HG03025 (cell line): ENCODE measurements around the gene HELQ.

Source experiments
- ATAC-seq: cut with Tn5 transposase; IDR thresholded peaks from one replicate; pipeline ENCODE4 v1.9.1; 2021; ENCODE audit warnings: mild to moderate bottlenecking, moderate library complexity; ENCODE audit not compliant: unreplicated experiment, low FRiP score

The HELQ gene

GRCh38 chr4:83372931-83373330, 82.7 kb downstream of the HELQ start:
- no peak for ATAC-seq

- no peak for ATAC-seq
Observed at GRCh38 chr4:83371936-83372335, 83.7 kb downstream of the HELQ start.

GRCh38 chr4:83371235-83371634, 84.4 kb downstream of the HELQ start:
- ATAC-seq = no peak

GRCh38 chr4:83370640-83370906, 85.0 kb downstream of the HELQ start:
- ATAC-seq = no peak

GRCh38 chr4:83369831-83370639, 85.6 kb downstream of the HELQ start:
- no peak for ATAC-seq

GRCh38 chr4:83364312-83364711, 91.3 kb downstream of the HELQ start:
- no peak for ATAC-seq

- ATAC-seq = no peak
Observed at GRCh38 chr4:83362492-83363329, 92.9 kb downstream of the HELQ start.

- ATAC-seq = no peak
Observed at GRCh38 chr4:83361416-83362103, 94.1 kb downstream of the HELQ start.

GRCh38 chr4:83360018-83360417, 95.6 kb downstream of the HELQ start:
- no peak for ATAC-seq

GRCh38 chr4:83358410-83358809, 97.2 kb downstream of the HELQ start:
- ATAC-seq = no peak
